H1 (cell line): ENCODE results near the gene LHFPL3. TPM values are rescaled to one million over a fixed set of nuclear protein-coding genes. Genes with fewer than 3 reads are reported as not detected.

Source experiments
- CTCF ChIA-PET: fragments of 300-600 bp; sonication (Branson Sonifier 250); formaldehyde crosslinking; loops from one replicate; lab custom pipeline; 2021; ENCODE audit not compliant: partially characterized antibody; lab: Charles Lee
- POLR2A ChIA-PET: fragments of 300-600 bp; sonication (Branson Sonifier 250); formaldehyde crosslinking; loops from one replicate; lab custom pipeline; 2021; ENCODE audit warnings: inconsistent platforms; ENCODE audit not compliant: partially characterized antibody; lab: Charles Lee
- DNase-seq, 2 experiments: peaks; one replicate each; pipeline versions ENCODE4 v3.0.0 to v3.0.0-alpha.2; 2010 to 2022; ENCODE audit warnings: low spot score in 2 of 2, low read depth in 1 of 2, mixed read lengths in 1 of 2
- FAIRE-seq: peaks from 2 replicates; lab custom pipeline; 2011; peaks lifted over from hg19 to GRCh38; lab: Jason Lieb, UNC
- H2AFZ ChIP-seq: 2 replicates; pipeline ENCODE4 v1.8.1; 2012; ENCODE audit warnings: low read length, inconsistent platforms
- H2AK5ac ChIP-seq: 2 replicates; pipeline ENCODE4 v1.6.1; 2013; ENCODE audit warnings: low read depth, low read length
- H2BK120ac ChIP-seq: replicated peaks from 2 replicates; pipeline ENCODE3; 2013; ENCODE audit warnings: low read depth, low read length, inconsistent platforms
- H2BK12ac ChIP-seq: 2 replicates; pipeline ENCODE4 v1.6.1; 2013; ENCODE audit warnings: low read depth, low read length
- H2BK15ac ChIP-seq: 2 replicates; pipeline ENCODE4 v1.6.1; 2013; ENCODE audit warnings: low read length
- H2BK20ac ChIP-seq: 2 replicates; pipeline ENCODE4 v1.6.1; 2013; ENCODE audit warnings: low read length
- H2BK5ac ChIP-seq: 2 replicates; pipeline ENCODE4 v1.6.1; 2013; ENCODE audit warnings: low read depth, low read length
- H3K14ac ChIP-seq: 2 replicates; pipeline ENCODE4 v1.6.1; 2013; ENCODE audit warnings: inconsistent platforms; ENCODE audit not compliant: insufficient read length
- H3K18ac ChIP-seq: 2 replicates; pipeline ENCODE4 v1.6.1; 2013; ENCODE audit warnings: low read length; ENCODE audit errors: extremely low read depth
- H3K23ac ChIP-seq: 2 replicates; pipeline ENCODE4 v1.6.1; 2013; ENCODE audit warnings: inconsistent platforms; ENCODE audit not compliant: insufficient read length
- H3K23me2 ChIP-seq: 2 replicates; pipeline ENCODE4 v1.6.1; 2013; ENCODE audit warnings: low read depth, low read length
- H3K27ac ChIP-seq: 2 replicates; pipeline ENCODE4 v1.6.1; 2011; ENCODE audit warnings: low read depth, low read length, inconsistent platforms
- H3K27me3 ChIP-seq, 4 experiments: replicated peaks in 1 of 4; 1 replicate in 1 of 4; 2 replicates in 3 of 4; pipeline versions ENCODE4 v1.6.1 to v1.8.1; 2011 to 2013; ENCODE audit warnings: low read length in 3 of 4, mild to moderate bottlenecking in 3 of 4, inconsistent platforms in 2 of 4, mixed read lengths in 2 of 4, moderate library complexity in 1 of 4; ENCODE audit not compliant: control insufficient read depth in 3 of 4, insufficient read depth in 3 of 4; ENCODE audit errors: extremely low read depth in 1 of 4
- H3K36me3 ChIP-seq, 4 experiments: 2 replicates each; pipeline versions ENCODE4 v1.6.1 to v1.8.1; 2011 to 2013; ENCODE audit warnings: mild to moderate bottlenecking in 4 of 4, low read length in 3 of 4, moderate library complexity in 2 of 4, control low read depth in 1 of 4, inconsistent platforms in 1 of 4; ENCODE audit not compliant: insufficient read depth in 4 of 4, control insufficient read depth in 2 of 4
- H3K4ac ChIP-seq: replicated peaks from 2 replicates; pipeline ENCODE3; 2013; ENCODE audit warnings: low read length, low read depth, mixed read lengths, inconsistent platforms; ENCODE audit not compliant: insufficient read length
- H3K4me1 ChIP-seq, 4 experiments: replicated peaks in 1 of 4; 1 replicate in 1 of 4; 2 replicates in 3 of 4; pipeline versions ENCODE4 v1.6.1 to v1.8.1; 2011 to 2013; ENCODE audit warnings: low read length in 3 of 4, inconsistent platforms in 2 of 4, mixed read lengths in 1 of 4; ENCODE audit not compliant: insufficient read depth in 4 of 4, control insufficient read depth in 3 of 4
- H3K4me2 ChIP-seq, 2 experiments: 2 replicates each; pipeline versions ENCODE4 v1.6.1 to v1.8.1; 2011 to 2013; ENCODE audit warnings: low read depth in 2 of 2, low read length in 2 of 2, control low read depth in 1 of 2, inconsistent platforms in 1 of 2, mild to moderate bottlenecking in 1 of 2; ENCODE audit not compliant: insufficient read depth in 1 of 2
- H3K4me3 ChIP-seq, 4 experiments: fragments of 200-600, 300-600 bp in 1 of 4; sonication (generic), shearing (Covaris generic), sonication (Bioruptor Twin) in 1 of 4; 2 replicates each; pipeline versions ENCODE4 v1.5.1 to v1.8.1; 2011 to 2016; ENCODE audit warnings: low read length in 4 of 4, low read depth in 3 of 4, control low read depth in 2 of 4, inconsistent platforms in 2 of 4, mild to moderate bottlenecking in 2 of 4, mixed read lengths in 1 of 4, moderate library complexity in 1 of 4; ENCODE audit not compliant: insufficient read depth in 2 of 4; ENCODE audit errors: extremely low read depth in 1 of 4
- H3K56ac ChIP-seq: replicated peaks from 2 replicates; pipeline ENCODE3; 2013; ENCODE audit warnings: low read depth, mild to moderate bottlenecking, mixed read lengths, low read length, inconsistent platforms; ENCODE audit not compliant: insufficient read length
- H3K79me1 ChIP-seq: 2 replicates; pipeline ENCODE4 v1.6.1; 2013; ENCODE audit warnings: low read depth, low read length, control low read depth
- H3K79me2 ChIP-seq, 2 experiments: 2 replicates each; pipeline versions ENCODE4 v1.6.1 to v1.8.1; 2012 to 2013; ENCODE audit warnings: low read length in 2 of 2, mild to moderate bottlenecking in 2 of 2, inconsistent platforms in 1 of 2; ENCODE audit not compliant: insufficient read depth in 2 of 2, control insufficient read depth in 1 of 2
- H3K9ac ChIP-seq, 4 experiments: replicated peaks in 1 of 4; 1 replicate in 1 of 4; 2 replicates in 3 of 4; pipeline versions ENCODE4 v1.6.1 to v1.8.1; 2011 to 2013; ENCODE audit warnings: low read depth in 3 of 4, low read length in 3 of 4, control low read depth in 2 of 4, mild to moderate bottlenecking in 2 of 4, moderate library complexity in 2 of 4, inconsistent platforms in 1 of 4; ENCODE audit errors: extremely low read depth in 1 of 4
- H3K9me3 ChIP-seq, 2 experiments: 2 replicates each; pipeline versions ENCODE4 v1.6.1 to v1.8.1; 2012 to 2013; ENCODE audit warnings: mild to moderate bottlenecking in 2 of 2, moderate library complexity in 2 of 2, control low read depth in 1 of 2, inconsistent platforms in 1 of 2, low read depth in 1 of 2, low read length in 1 of 2, mixed read lengths in 1 of 2; ENCODE audit not compliant: insufficient read depth in 2 of 2
- H4K20me1 ChIP-seq, 2 experiments: replicated peaks in 1 of 2; 2 replicates each; pipeline versions ENCODE3 to v1.8.1; 2011 to 2013; ENCODE audit warnings: inconsistent platforms in 2 of 2, low read length in 2 of 2, mild to moderate bottlenecking in 1 of 2; ENCODE audit not compliant: insufficient read depth in 2 of 2, control insufficient read depth in 1 of 2
- H4K5ac ChIP-seq: 2 replicates; pipeline ENCODE4 v1.6.1; 2013; ENCODE audit warnings: low read length, low read depth, mixed read lengths, inconsistent platforms; ENCODE audit not compliant: insufficient read length
- H4K8ac ChIP-seq: 2 replicates; pipeline ENCODE4 v1.8.0; 2013; ENCODE audit warnings: mild to moderate bottlenecking, moderate library complexity, low read length, inconsistent platforms; ENCODE audit not compliant: insufficient read depth; ENCODE audit errors: extremely low read depth
- H4K91ac ChIP-seq: replicated peaks from 2 replicates; pipeline ENCODE3; 2013; ENCODE audit warnings: low read length, mixed read lengths, inconsistent platforms; ENCODE audit not compliant: insufficient read length
- NANOG ChIP-seq: IDR thresholded peaks from 2 replicates; pipeline ENCODE4 v1.6.1; 2011; ENCODE audit warnings: low read length, low read depth, mild to moderate bottlenecking, inconsistent platforms; ENCODE audit not compliant: insufficient read depth, poor library complexity, severe bottlenecking
- RAD21 ChIP-seq, 2 experiments: IDR thresholded peaks in 1 of 2; conservative IDR thresholded peaks in 1 of 2; 2 replicates each; pipeline ENCODE4 v1.6.1; 2011; ENCODE audit warnings: low read depth in 2 of 2, low read length in 2 of 2, improper control_type of control experiment in 1 of 2, inconsistent platforms in 1 of 2, mild to moderate bottlenecking in 1 of 2, moderate library complexity in 1 of 2
- RBBP5 ChIP-seq: IDR thresholded peaks from 2 replicates; pipeline ENCODE4 v1.7.1; 2012; ENCODE audit warnings: low read depth, mild to moderate bottlenecking, inconsistent platforms, low read length, moderate library complexity, borderline replicate concordance
- WGBS, 2 experiments: shearing (Covaris generic) in 1 of 2; methylation state at CpG; one replicate each; pipeline versions ENCODE4 v1.1.6 to v1.1.7; 2013 to 2015; ENCODE audit warnings: low lambda C conversion rate in 2 of 2, mixed read lengths in 2 of 2, inconsistent platforms in 1 of 2, low coverage in 1 of 2, missing lambda C conversion rate in 1 of 2; ENCODE audit not compliant: insufficient replicate concordance in 2 of 2, insufficient coverage in 1 of 2, insufficient read length in 1 of 2; ENCODE audit errors: extremely low coverage in 1 of 2, missing lambda C conversion rate in 1 of 2; 5-methylcytosine and 5-hydroxymethylcytosine counted together
- polyA plus RNA-seq, 7 experiments: library from polyadenylated mRNA; depleted of rRNA in 3 of 7; stranded (reverse) in 5 of 7; unstranded in 2 of 7; fragments of >200 nt in 5 of 7; fragments of 200-250 nt in 2 of 7; gene quantifications; 1 replicate in 5 of 7; 2 replicates in 1 of 7; 4 replicates in 1 of 7; pipeline versions ENCODE4 v1.2.1 to v1.2.3, GENCODE V29; 2011 to 2013; ENCODE audit warnings: missing spikeins in 2 of 7, mixed read lengths in 2 of 7
- total RNA-seq: library from RNA; stranded (reverse); fragmentation: NEBNext Ultra II Directional; extraction: Animal tissue kit (Norgen Biotek cat#: 25700); gene quantifications from 2 replicates; pipeline ENCODE4 v1.2.1, GENCODE V29; 2021
- TF ChIP-seq, protein P1 (sequence below), 3 experiments: IDR thresholded peaks; 1 replicate in 2 of 3; 2 replicates in 1 of 3; pipeline versions ENCODE4 v1.5.1 to v1.6.1; 2011; ENCODE audit warnings: low read length in 3 of 3, mild to moderate bottlenecking in 3 of 3, inconsistent platforms in 2 of 3, low read depth in 1 of 3, moderate library complexity in 1 of 3; ENCODE audit not compliant: insufficient read depth in 1 of 3; ENCODE audit errors: control extremely low read depth in 1 of 3

The LHFPL3 gene
- total and polyA plus RNA-seq, 2 of the 8 experiments (the other 6 are each of a cell fraction or from before 2014, with no cell fraction given): 0.24 to 0.50 TPM

DNA sequence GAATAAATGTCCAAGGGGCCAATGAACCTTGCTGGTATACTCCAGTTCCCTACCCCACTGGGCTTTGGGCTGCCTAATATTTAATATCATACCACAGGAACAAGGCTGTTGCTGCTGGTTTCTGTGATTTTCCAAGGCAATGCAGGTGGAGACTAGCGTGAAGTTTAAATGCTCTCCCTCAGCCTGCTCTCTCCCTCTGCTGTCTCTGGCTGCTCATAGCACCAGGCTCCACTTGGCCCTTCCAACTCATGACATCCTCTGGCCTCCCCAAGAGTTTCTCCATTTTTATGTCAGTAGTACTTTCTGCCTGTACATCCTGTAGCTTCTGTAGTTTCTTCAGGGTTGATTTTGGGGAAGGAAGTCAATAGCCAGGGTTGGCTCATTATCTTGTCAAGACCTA, 103.5 kb downstream of the LHFPL3 start:
- H3K79me1 ChIP-seq: no peaks in the 10 kb centered on the region; the same call in 1 of the 2 replicates
- POLR2A ChIA-PET: no interaction called here
- no peaks in the 10 kb centered on the region for H3K9me3 ChIP-seq
- H3K18ac ChIP-seq: no peak overlapping the region
- no peaks in the 10 kb centered on the region for H4K20me1 ChIP-seq
- H3K27me3 ChIP-seq: no peaks in the 10 kb centered on the region
- peak overlapping the region; percentile 81 for H2AFZ ChIP-seq
- no peak overlapping the region for H3K4ac ChIP-seq
- no peaks in the 10 kb centered on the region for H3K23me2 ChIP-seq
- no peak overlapping the region for H3K23ac ChIP-seq
- H2BK5ac ChIP-seq: no peak overlapping the region
- FAIRE-seq: no peak
- no peaks in the 10 kb centered on the region for H3K79me2 ChIP-seq
- no peak for DNase-seq
- H3K27ac ChIP-seq: no peak overlapping the region
- TF ChIP-seq NANOG (no peak), RAD21 (IDR thresholded peaks at IDR 0.05 in 1 of 2, conservative IDR thresholded peaks at IDR 0.05 in 1 of 2; ENCODE audit: low read depth in 2 of 2, low read length in 2 of 2) (peak; percentile 33 to 45), RBBP5 (no peak)
- TF ChIP-seq, protein P1, sequence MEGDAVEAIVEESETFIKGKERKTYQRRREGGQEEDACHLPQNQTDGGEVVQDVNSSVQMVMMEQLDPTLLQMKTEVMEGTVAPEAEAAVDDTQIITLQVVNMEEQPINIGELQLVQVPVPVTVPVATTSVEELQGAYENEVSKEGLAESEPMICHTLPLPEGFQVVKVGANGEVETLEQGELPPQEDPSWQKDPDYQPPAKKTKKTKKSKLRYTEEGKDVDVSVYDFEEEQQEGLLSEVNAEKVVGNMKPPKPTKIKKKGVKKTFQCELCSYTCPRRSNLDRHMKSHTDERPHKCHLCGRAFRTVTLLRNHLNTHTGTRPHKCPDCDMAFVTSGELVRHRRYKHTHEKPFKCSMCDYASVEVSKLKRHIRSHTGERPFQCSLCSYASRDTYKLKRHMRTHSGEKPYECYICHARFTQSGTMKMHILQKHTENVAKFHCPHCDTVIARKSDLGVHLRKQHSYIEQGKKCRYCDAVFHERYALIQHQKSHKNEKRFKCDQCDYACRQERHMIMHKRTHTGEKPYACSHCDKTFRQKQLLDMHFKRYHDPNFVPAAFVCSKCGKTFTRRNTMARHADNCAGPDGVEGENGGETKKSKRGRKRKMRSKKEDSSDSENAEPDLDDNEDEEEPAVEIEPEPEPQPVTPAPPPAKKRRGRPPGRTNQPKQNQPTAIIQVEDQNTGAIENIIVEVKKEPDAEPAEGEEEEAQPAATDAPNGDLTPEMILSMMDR (IDR thresholded peaks at IDR 0.05; ENCODE audit: control extremely low read depth in 1 of 3, insufficient read depth in 1 of 3, low read depth in 1 of 3, low read length in 3 of 3): peak; percentile 24 to 46 (median 33); a peak in 3 of 4 replicates
- H3K4me1 ChIP-seq: no peaks in the 10 kb centered on the region
- H4K8ac ChIP-seq: no peak overlapping the region
- no peak overlapping the region for H4K5ac ChIP-seq
- H3K36me3 ChIP-seq: no peaks in the 10 kb centered on the region
- H4K91ac ChIP-seq: no peak overlapping the region
- CTCF ChIA-PET: interaction anchor here (1.2 to 3.9 kb wide), 2 partner anchors 11 to 164 kb away, joined by 3 to 10 read pairs; no protein-coding TSS in a partner anchor
- H2BK20ac ChIP-seq: no peak overlapping the region
- H3K56ac ChIP-seq: no peak overlapping the region
- no peak overlapping the region for H2BK15ac ChIP-seq
- 90% methylated on average over 1 of the region's 1 CpG; no CpG with 5 or more reads in 1 of the 2 experiments for WGBS, 2 experiments
- H2BK120ac ChIP-seq: no peak overlapping the region
- no peak overlapping the region for H3K14ac ChIP-seq
- H3K4me2 ChIP-seq: no peak overlapping the region
- H3K9ac ChIP-seq: no peak overlapping the region
- no peak overlapping the region for H3K4me3 ChIP-seq
- H2BK12ac ChIP-seq: no peak overlapping the region
- no peak overlapping the region for H2AK5ac ChIP-seq
